K562 (cell line): Measurements from ENCODE around the gene CFDP1. TPM values are rescaled to one million over a fixed set of nuclear protein-coding genes. Genes with fewer than 3 reads are reported as not detected.

ENCODE experiments used
- BHLHE40 ChIP-seq: IDR thresholded peaks from 2 replicates; pipeline ENCODE4 v1.6.1; 2011; ENCODE audit warnings: low read length, improper control_type of control experiment
- C11orf30 ChIP-seq: fragments of 450-650 bp; IDR thresholded peaks from 2 replicates; pipeline ENCODE4 v1.6.1; 2016; ENCODE audit warnings: low read depth, mild to moderate bottlenecking
- CBFA2T2 ChIP-seq: fragments of 450-650 bp; conservative IDR thresholded peaks from 2 replicates; pipeline ENCODE4 v1.6.1; 2017; ENCODE audit warnings: mild to moderate bottlenecking
- CBFA2T3 ChIP-seq: fragments of 450-650 bp; IDR thresholded peaks from 2 replicates; pipeline ENCODE4 v1.6.1; 2017
- CCAR2 ChIP-seq: fragments of 200-400 bp; formaldehyde crosslinking; IDR thresholded peaks from 2 replicates; pipeline ENCODE4 v1.6.1; 2017; ENCODE audit warnings: mild to moderate bottlenecking, low read depth, low read length
- CEBPB ChIP-seq: fragments of 450-650 bp; IDR thresholded peaks from 2 replicates; pipeline ENCODE4 v1.6.1; 2016; ENCODE audit warnings: missing genetic modification characterization, missing compliant biosample characterization
- CHCHD3 ChIP-seq: fragments of 250-450 bp; sonication (Bioruptor Pico); IDR thresholded peaks from 2 replicates; pipeline ENCODE4 v2.1.2; 2022; ENCODE audit warnings: mild to moderate bottlenecking
- CREB3L1 ChIP-seq: fragments of 450-650 bp; IDR thresholded peaks from 2 replicates; pipeline ENCODE4 v1.6.1; 2014; ENCODE audit warnings: low read depth, mild to moderate bottlenecking, moderate library complexity, borderline replicate concordance
- CTBP1 ChIP-seq: fragments of 450-650 bp; IDR thresholded peaks from 2 replicates; pipeline ENCODE4 v1.6.1; 2016; ENCODE audit warnings: borderline replicate concordance
- CXXC5 ChIP-seq: fragments of 250-450 bp; sonication (Bioruptor Pico); IDR thresholded peaks from 2 replicates; pipeline ENCODE4 v1.8.0; 2022; ENCODE audit warnings: inconsistent platforms, mild to moderate bottlenecking, moderate library complexity
- FOXJ2 ChIP-seq: fragments of 200-800 bp; sonication (Bioruptor generic); IDR thresholded peaks from 2 replicates; pipeline ENCODE4 v1.6.1; 2016; ENCODE audit warnings: missing genetic modification characterization, missing compliant biosample characterization
- HMBOX1 ChIP-seq: sonication (generic); IDR thresholded peaks from 2 replicates; pipeline ENCODE4 v1.6.1; 2016
- MYNN ChIP-seq, 2 experiments: sonication (generic); formaldehyde crosslinking in 1 of 2; IDR thresholded peaks; 2 replicates each; pipeline versions ENCODE4 v1.5.0 to v1.6.1; 2016 to 2020; ENCODE audit warnings: antibody characterized with exemption in 1 of 2, missing genetic modification reagents in 1 of 2
- PKNOX1 ChIP-seq: fragments of 450-650 bp; IDR thresholded peaks from 2 replicates; pipeline ENCODE4 v1.6.1; 2016
- RAD51 ChIP-seq: fragments of 450-650 bp; IDR thresholded peaks from 2 replicates; pipeline ENCODE4 v1.7.1; 2016; ENCODE audit warnings: low read depth, mild to moderate bottlenecking, borderline replicate concordance
- SIRT6 ChIP-seq: IDR thresholded peaks from one replicate; pipeline ENCODE4 v1.6.1; 2012; ENCODE audit warnings: low read depth, mild to moderate bottlenecking, control low read depth, inconsistent platforms, low read length, moderate library complexity
- ZNF175 ChIP-seq: fragments of 200-800 bp; sonication (Bioruptor generic); IDR thresholded peaks from 2 replicates; pipeline ENCODE4 v1.6.1; 2016; ENCODE audit warnings: low read depth, mild to moderate bottlenecking, missing genetic modification characterization, missing compliant biosample characterization
- ZNF395 ChIP-seq: fragments of 200-800 bp; sonication (Bioruptor generic); IDR thresholded peaks from 2 replicates; pipeline ENCODE4 v1.6.1; 2017; ENCODE audit warnings: missing genetic modification characterization, missing compliant biosample characterization
- polyA plus RNA-seq, 8 experiments: library from polyadenylated mRNA; depleted of rRNA in 4 of 8; stranded (reverse) in 5 of 8; unstranded in 3 of 8; fragments of >200 nt; fragmentation: Nextera tagmentation in 2 of 8; fragmentation: Illumina TruSeq in 1 of 8; extraction: Ambion mirVana in 2 of 8; extraction: Trizol in 1 of 8; gene quantifications; 2 replicates each; pipeline versions ENCODE4 v1.2.1 to v1.2.3, GENCODE V29; 2011 to 2014; ENCODE audit warnings: inconsistent platforms in 1 of 8, missing spikeins in 1 of 8
- total RNA-seq, 7 experiments: library from RNA; depleted of rRNA in 6 of 7; stranded (reverse); fragments of >200 nt in 6 of 7; fragmentation: Illumina TruSeq in 2 of 7; extraction: Trizol in 2 of 7; gene quantifications; 2 replicates each; pipeline versions ENCODE4 v1.2.1 to v1.2.3, GENCODE V29; 2011 to 2021; ENCODE audit warnings: low replicate concordance in 1 of 7
- TF ChIP-seq, protein P1 (sequence below), 3 experiments: fragments of 200-800 bp in 1 of 3; fragments of 250-450 bp in 1 of 3; fragments of 450-650 bp in 1 of 3; sonication (Bioruptor Pico) in 1 of 3; sonication (Bioruptor generic) in 1 of 3; formaldehyde crosslinking in 1 of 3; IDR thresholded peaks; 2 replicates each; pipeline versions ENCODE4 v1.6.1 to v1.8.0; 2016 to 2022; ENCODE audit warnings: mild to moderate bottlenecking in 2 of 3, missing genetic modification characterization in 2 of 3, missing compliant biosample characterization in 1 of 3, moderate library complexity in 1 of 3

CFDP1 gene
- total and polyA plus RNA-seq, 9 of the 15 experiments (the other 6 are each of a cell fraction or from before 2014, with no cell fraction given): 31.5 to 78.4 (median 61.7) TPM

- peak; percentile 51; the same call in 1 of the 2 replicates for TF ChIP-seq ZNF395 (CRISPR knock-in tag)
- peak; percentile 77 for TF ChIP-seq HMBOX1
- 0 out of 2 replicates have a peak, but pooled peaks have one; percentile 29 for TF ChIP-seq CTBP1
- TF ChIP-seq CBFA2T3: peak; percentile 70
- peak; percentile 37; the same call in 1 of the 2 replicates for TF ChIP-seq CXXC5 (CRISPR knock-in tag)
- TF ChIP-seq BHLHE40: peak; percentile 92
- peak; percentile 44; the same call in 1 of the 2 replicates for TF ChIP-seq CBFA2T2
- peak; percentile 97 for TF ChIP-seq FOXJ2 (tag)
- TF ChIP-seq MYNN (IDR thresholded peaks at IDR 0.05): peak; percentile 70; the same call in 1 of the 2 replicates
- TF ChIP-seq MYNN (CRISPR knock-in tag; IDR thresholded peaks at IDR 0.05): no peak
- TF ChIP-seq C11orf30: peak; percentile 72
- TF ChIP-seq, protein P1, sequence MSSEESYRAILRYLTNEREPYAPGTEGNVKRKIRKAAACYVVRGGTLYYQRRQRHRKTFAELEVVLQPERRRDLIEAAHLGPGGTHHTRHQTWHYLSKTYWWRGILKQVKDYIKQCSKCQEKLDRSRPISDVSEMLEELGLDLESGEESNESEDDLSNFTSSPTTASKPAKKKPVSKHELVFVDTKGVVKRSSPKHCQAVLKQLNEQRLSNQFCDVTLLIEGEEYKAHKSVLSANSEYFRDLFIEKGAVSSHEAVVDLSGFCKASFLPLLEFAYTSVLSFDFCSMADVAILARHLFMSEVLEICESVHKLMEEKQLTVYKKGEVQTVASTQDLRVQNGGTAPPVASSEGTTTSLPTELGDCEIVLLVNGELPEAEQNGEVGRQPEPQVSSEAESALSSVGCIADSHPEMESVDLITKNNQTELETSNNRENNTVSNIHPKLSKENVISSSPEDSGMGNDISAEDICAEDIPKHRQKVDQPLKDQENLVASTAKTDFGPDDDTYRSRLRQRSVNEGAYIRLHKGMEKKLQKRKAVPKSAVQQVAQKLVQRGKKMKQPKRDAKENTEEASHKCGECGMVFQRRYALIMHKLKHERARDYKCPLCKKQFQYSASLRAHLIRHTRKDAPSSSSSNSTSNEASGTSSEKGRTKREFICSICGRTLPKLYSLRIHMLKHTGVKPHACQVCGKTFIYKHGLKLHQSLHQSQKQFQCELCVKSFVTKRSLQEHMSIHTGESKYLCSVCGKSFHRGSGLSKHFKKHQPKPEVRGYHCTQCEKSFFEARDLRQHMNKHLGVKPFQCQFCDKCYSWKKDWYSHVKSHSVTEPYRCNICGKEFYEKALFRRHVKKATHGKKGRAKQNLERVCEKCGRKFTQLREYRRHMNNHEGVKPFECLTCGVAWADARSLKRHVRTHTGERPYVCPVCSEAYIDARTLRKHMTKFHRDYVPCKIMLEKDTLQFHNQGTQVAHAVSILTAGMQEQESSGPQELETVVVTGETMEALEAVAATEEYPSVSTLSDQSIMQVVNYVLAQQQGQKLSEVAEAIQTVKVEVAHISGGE (CRISPR knock-in tag; IDR thresholded peaks at IDR 0.05): no peak
- peak; percentile 31; the same call in 1 of the 2 replicates for TF ChIP-seq CREB3L1
- no peak for TF ChIP-seq CHCHD3 (CRISPR knock-in tag)
- peak; percentile 13; the same call in 1 of the 2 replicates for TF ChIP-seq ZNF175 (CRISPR knock-in tag)
- no peak for TF ChIP-seq SIRT6
- peak; percentile 32; the same call in 1 of the 2 replicates for TF ChIP-seq RAD51
- peak; percentile 55 for TF ChIP-seq CEBPB
- peak; percentile 31; the same call in 1 of the 2 replicates for TF ChIP-seq PKNOX1
- no peak for TF ChIP-seq CCAR2
Observed at GRCh38 chr16:75305364-75306098, 127.8 kb downstream of the CFDP1 start (continued).
